KOPT-K1 (cell line): ENCODE results near the gene PHLPP2.
A peak's percentile ranks its signal among the peaks of the same experiment; 100 is the strongest.

ENCODE experiments used
- H3K27ac ChIP-seq: fragments of 200-600 bp; sonication (generic); 2 replicates; pipeline ENCODE4 v1.5.1; 2016; ENCODE audit warnings: antibody characterized with exemption, mild to moderate bottlenecking, low read depth, low read length; ENCODE audit not compliant: poor library complexity, severe bottlenecking
- H3K36me3 ChIP-seq: fragments of 200-600 bp; sonication (generic); 2 replicates; pipeline ENCODE4 v1.5.1; 2017; ENCODE audit warnings: antibody characterized with exemption, mild to moderate bottlenecking, low read length, moderate library complexity; ENCODE audit not compliant: insufficient read depth
- H3K9me3 ChIP-seq: fragments of 200-600 bp; sonication (generic); 2 replicates; pipeline ENCODE4 v1.5.1; 2017; ENCODE audit warnings: antibody characterized with exemption, low read length, mild to moderate bottlenecking; ENCODE audit not compliant: insufficient read depth, poor library complexity, severe bottlenecking

The PHLPP2 gene

DNA sequence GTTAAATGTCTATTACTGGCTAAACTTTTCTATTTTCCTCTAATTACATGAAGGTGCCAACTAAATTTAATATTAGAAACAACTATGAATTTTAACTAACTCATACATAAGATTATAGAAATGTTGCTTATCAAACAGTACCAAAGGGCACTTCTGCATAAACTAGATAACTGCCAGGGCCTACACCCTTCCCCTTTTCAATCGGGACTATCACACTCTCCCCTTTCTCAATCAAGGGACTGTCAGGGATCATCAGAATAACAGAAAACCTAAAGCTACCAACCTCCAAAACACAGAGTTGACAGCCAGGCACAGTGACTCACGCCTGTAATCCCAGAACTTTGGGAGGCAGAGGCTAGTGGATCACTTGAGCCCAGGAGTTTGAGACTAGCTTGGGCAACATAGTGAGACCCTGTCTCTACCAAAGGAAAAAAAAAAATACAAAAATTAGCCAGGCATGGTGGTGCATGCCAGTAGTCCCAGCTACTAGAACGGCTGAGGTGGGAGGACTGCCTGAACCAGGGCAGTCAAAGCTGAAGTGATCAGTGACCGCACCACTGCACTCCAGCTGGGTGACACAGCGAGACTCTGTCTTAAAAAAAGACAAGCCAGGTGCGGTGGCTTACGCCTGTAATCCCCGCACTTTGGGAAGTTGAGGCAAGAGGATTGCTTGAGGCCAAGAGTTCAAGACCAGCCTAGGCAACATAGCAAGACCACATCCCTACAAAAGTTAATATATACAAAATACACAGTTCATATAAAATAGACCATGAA is 3.2 kb upstream of the PHLPP2 start:
- Histone ChIP-seq H3K36me3 (peaks cover 34% of the 10 kb centered on the region), H3K9me3 (no peaks in the 10 kb centered on the region), H3K27ac (no peak overlapping the region)

DNA sequence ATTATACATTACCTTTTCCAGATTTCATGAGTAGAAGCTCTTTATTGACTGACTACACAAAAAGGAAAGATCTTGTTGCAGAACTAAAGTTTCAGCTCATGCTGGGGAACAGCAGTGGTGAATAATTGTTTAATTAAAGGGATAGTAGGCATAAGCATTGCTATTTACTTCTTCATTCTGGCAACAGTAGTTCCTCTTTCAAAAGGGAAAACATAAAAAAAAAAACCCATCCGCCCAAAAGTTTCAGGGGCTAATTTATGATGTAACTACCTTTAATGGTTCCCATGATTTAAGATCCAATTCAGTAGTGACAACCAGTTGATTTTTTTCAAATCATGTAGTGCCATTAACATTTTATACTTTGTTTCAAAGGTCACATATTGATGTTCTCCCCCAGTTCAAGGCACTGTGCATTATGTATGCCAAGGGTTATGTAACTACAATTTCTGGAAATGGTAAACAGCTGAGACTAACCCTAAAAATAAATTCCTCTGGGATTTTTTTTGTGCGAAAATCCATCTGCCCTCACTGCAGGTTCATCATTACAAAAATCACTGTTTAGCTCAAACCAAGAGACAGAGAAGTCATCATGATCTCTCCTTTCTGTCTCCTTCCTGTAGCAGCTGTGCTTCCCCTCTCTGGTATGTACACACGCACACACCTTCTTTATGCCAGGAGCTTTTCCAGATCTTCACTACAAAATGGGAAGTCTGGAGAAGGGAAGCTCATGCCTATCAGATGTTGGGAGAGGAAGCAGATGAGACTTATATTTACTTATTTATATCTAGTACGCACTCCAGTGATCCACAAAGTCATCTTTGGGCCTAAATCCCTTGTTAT is 2.2 kb upstream of the PHLPP2 start:
- Histone ChIP-seq H3K36me3 (peaks cover 23% of the 10 kb centered on the region), H3K9me3 (no peaks in the 10 kb centered on the region), H3K27ac (no peak overlapping the region)

DNA sequence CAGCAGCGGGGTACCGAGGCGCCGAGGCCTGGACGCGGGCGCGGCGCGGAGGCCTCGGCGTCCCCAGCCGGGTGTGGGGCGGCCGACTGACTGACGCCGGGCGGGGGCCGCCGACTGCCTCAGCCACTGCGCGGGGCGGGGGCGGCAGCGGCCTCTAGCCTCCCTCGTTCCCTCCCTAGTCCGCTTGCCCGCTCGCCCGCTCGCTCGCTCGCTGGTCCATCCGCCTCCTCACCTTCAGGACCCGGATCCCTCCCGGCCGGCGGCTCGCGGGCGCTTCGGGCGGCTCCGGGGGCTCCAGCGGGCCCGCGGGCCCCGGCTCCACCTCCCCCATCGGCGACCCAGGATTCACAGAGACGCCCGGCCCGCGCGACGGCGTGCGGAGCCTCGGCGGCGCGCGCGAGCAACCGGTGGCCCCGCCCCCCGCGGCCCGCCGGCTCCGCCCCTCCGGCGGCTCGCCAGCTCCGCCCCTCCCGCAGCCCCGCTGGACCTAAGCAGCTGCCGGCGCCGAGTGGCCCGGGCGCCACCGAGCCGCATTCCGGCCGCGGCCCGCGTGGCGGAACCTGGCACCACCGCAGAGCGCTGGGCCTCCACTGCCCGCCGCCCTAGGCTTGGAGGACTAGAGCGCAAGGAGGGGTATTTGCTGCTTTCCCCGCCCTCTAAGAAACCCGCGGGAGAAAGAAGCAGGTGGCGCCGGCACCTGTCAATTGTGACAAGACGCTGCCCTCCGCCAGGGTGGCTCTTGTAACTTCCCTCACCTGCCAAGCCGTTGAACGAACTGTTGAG is 773 bp downstream of the PHLPP2 start:
- Histone ChIP-seq H3K27ac (peak overlapping the region; percentile 50), H3K9me3 (no peaks in the 10 kb centered on the region)

DNA sequence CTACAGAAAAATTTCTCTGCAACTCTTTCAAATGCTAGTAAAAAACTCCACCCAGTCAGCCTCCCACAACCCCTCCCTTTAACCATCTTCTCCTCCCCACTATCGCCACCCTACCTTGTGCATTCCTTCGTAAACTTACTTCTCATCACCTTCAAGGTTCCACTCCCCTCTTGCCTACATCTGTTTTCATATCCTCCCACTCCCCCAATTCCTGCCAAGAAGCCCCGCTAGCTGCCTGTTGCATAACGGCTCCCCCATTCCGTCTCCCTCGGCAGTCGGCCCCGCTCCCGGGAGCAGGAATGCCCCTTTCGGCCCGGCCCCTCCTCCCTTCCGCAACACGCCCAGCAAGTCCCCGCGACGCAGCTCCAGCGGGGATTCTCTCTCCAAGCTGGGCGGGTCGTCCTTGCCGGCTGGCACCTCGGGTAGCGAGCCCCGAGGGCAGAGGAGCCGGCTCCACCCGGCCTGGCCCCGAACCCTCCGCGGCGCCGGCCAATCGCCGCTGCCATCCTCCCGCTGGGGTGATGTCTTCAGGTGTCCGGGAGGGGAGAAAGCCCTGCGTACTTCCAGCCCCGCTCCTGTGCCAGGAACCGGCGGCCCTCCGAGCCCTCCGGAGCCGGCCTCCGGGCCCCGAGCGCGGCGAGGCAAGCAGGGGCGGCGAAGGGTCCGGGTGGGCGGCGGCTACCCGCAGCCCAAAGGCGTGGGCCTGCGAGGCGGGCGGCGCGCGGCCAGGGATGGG is 1.5 kb downstream of the PHLPP2 start:
- no peaks in the 10 kb centered on the region for H3K9me3 ChIP-seq
- H3K36me3 ChIP-seq = no peaks in the 10 kb centered on the region
- peak overlapping the region; percentile 50 for H3K27ac ChIP-seq

More for the DNA sequence above, 773 bp downstream of the PHLPP2 start:
- H3K36me3 ChIP-seq = no peaks in the 10 kb centered on the region

DNA sequence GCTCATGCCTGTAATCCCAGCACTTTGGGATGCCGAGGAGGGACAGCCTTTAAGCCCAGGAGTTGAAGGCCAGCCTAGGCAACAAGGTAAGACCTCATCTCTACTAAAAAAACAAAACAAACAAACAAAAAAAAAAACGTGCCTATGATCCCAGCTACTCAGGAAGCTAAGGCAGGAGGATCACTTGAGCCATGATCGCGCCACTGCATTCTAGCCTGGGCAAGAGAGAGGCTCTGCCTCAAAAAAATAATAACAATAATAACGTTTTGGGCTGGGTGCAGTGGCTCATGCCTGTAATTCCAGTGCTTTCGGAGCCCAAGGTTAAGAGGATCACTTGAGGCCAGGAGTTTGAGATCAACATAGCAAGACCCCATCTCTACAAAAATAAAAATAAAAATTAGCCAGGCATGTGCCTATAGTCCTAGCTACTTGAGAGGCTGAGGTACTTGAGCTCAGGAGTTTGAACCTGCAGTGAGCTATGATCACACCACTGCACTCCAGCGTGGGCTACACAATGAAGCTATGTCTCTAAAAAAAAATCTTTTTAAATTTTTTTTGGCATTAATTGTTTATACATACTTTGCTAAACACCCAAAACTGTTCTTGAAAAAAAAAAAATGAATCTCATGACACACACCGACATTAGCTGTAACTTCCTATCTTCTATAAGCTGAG is 3.3 kb downstream of the PHLPP2 start:
- H3K27ac ChIP-seq = no peak overlapping the region
- no peaks in the 10 kb centered on the region for H3K9me3 ChIP-seq
- no peaks in the 10 kb centered on the region for H3K36me3 ChIP-seq

DNA sequence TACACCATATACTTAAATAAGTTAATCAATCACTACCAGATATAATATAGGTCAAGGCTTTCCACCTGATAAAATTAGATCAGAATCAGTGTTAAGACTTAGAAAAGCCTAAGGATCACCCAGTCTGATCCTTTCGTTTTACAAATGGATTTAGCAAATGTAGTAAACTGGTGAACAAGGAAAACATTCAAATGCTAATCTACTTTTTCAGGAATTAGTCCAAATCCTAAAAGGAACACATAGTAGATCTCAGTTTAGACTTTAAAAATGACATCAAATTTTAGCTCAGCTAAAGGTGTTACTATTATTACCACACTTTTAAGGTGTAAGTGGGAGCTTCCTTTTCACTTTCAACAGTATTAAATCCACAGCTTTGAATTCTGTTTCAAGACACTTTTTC is 12.0 kb downstream of the PHLPP2 start:
- H3K36me3 ChIP-seq = no peaks in the 10 kb centered on the region
- H3K27ac ChIP-seq = no peak overlapping the region
- H3K9me3 ChIP-seq = no peaks in the 10 kb centered on the region

DNA sequence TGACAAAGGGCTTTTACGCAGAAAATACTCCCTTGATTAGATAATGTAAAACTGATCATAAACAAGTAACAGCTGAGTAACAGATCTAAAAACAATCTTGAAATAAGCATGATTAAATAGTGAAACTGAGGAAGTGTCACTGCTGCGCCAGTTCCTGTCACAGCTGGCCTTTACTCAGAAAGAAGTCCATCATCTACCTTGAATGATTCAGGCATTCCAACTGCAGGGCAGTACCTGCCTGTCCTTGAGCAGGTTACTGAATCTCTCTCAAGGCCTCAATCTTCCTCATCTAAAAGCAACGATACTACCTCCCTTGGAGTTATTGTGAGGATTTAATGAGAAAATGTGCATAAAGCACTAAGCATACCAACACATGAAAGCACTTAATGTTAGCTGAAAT is 12.7 kb downstream of the PHLPP2 start:
- Histone ChIP-seq H3K9me3 (no peaks in the 10 kb centered on the region), H3K27ac (no peak overlapping the region), H3K36me3 (no peaks in the 10 kb centered on the region)

DNA sequence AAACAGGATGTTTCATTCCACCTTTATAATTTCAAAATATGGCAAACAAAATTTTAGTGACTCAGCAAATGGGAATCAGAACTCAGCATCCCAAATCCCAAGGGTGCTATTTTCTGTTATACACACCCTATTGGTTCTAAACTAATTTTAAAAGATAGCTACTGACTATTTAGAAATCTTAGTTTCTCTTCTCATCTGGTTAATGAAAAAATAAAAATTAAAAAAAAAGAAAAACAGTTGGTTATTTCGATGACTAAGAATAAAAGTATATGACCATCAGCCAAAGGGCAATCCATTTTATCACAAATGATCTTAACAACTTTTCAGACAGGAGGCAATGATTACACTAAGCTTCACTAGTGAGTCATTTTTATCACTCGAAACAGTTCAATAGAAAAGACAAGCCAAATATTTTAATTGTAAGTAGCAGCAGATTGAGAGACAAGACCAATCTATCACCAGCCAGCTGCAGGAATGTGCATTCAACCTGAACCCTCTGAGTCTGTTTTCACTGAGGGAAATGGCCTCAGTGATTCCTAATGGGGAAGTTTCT is 15.2 kb downstream of the PHLPP2 start:
- no peaks in the 10 kb centered on the region for H3K9me3 ChIP-seq
- no peak overlapping the region for H3K27ac ChIP-seq
- no peaks in the 10 kb centered on the region for H3K36me3 ChIP-seq

DNA sequence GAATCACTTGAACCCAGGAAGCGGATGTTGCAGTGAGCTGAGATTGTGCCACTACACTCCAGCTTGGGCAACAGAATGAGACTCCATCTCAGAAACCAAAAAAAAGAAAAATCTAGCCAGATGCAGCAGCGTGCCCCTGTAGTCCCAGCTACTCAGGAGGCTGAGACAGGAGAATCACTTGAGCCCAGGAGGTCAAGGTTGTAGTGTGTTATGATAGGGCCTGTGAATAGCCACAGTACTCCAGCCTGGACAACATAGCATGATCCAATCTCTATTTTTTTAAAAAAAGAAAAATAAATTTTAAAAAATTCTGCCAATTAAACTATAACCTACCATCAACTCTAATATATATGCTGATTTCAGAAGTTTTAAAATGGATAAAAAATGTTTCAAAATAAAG is 15.8 kb downstream of the PHLPP2 start:
- Histone ChIP-seq H3K27ac (no peak overlapping the region), H3K9me3 (no peaks in the 10 kb centered on the region), H3K36me3 (no peaks in the 10 kb centered on the region)

DNA sequence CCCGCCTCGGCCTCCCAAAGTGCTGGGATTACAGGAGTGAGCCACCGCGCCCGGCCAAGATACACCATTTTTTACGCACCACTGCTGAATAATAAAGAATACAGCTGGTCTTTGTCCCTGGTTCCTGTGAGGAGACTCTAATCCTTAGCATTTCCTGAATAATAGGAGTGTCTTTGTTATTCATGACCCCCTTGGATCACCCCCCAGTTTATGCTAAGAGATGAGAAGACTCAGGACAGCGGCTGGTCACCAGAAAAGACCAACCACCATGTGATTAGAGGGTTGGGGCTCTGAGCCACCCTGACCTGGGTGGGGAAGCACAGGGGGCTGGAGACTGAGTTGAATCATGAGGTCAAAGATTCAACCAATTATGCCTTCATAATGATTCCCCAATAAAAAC is 17.3 kb downstream of the PHLPP2 start:
- Histone ChIP-seq H3K27ac (no peak overlapping the region), H3K9me3 (no peaks in the 10 kb centered on the region), H3K36me3 (no peaks in the 10 kb centered on the region)

DNA sequence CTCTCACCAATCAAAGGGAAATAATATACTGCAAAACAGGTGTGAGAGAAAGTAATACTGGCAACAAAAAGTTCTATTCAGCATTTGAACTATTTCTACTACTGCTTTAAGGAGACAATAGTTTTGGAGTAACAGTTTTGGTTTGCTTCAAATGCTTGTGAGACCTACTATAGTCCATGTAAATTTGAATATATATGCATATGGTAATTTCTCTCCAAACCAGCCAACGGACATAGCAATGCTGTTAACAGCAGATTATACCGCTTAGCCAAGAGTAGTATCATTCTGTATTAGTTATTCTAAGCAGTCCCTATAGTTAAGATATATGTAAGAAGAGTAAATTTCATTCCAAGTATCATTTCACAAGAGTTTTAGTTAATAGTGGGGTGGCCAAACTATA is 18.5 kb downstream of the PHLPP2 start:
- H3K36me3 ChIP-seq = 0 out of 2 replicates have a peak, but pooled peaks cover 3% of the 10 kb centered on the region
- H3K27ac ChIP-seq = no peak overlapping the region
- H3K9me3 ChIP-seq = no peaks in the 10 kb centered on the region

DNA sequence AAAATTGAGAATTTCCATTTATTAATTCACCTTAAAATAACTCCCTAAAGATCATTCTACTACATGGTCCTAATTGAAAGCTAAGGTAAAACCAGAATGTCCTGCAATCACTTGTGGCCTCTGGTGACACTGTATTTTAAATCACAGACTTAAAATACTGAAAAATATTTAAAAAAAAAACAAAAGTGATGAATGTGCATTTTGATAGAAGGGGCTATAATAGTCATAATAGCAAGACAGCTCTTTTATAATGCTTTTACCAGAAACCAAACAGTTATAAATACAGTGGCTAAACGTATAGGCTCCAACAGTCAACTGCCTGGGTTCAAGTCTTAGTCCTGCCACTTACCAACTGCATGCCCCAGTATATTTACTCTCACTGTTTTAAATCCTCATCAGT is 21.2 kb downstream of the PHLPP2 start:
- H3K9me3 ChIP-seq = no peaks in the 10 kb centered on the region
- H3K27ac ChIP-seq = no peak overlapping the region
- H3K36me3 ChIP-seq = peaks cover 10% of the 10 kb centered on the region; the same call in 1 of the 2 replicates

DNA sequence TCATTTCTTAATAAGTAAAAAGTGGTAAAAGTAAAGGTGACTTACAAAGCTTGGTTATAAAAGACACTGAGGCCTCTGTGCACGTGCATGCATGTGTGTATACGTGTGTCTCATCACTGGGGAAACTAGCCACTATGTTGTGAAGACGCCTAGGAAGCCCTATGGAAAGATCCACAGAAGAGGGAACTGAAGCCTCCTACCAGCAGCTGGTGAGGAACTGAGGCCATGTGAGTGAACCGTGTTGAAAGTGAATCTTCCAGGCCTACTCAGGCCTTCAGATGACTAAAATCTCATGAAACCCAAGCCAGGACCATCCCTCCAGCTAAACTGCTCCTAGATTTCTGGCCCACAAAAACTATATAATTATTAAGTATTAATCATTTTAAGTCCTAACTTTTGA is 23.7 kb downstream of the PHLPP2 start:
- Histone ChIP-seq H3K27ac (no peak overlapping the region), H3K9me3 (no peaks in the 10 kb centered on the region), H3K36me3 (peaks cover 14% of the 10 kb centered on the region; the same call in 1 of the 2 replicates)

DNA sequence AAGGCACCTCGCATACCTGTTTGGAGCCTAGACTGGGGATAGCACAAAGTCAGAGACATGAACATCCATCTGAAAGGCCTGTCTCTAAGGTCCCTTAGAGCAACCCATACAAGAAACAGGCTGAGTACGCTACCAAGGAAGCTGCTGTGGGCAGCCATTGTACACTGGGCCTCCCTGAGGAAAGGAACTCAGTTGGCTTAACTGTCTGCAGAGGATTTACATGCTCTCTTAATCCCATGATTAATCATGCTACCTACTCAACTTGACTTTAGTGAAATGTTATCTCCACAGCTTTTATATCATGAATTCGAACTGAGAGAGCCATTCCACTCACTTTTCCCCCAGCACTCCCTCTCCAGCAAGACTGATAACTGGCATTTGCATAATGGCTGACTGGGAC is 26.0 kb downstream of the PHLPP2 start:
- Histone ChIP-seq H3K27ac (no peak overlapping the region), H3K36me3 (peaks cover 14% of the 10 kb centered on the region; the same call in 1 of the 2 replicates), H3K9me3 (no peaks in the 10 kb centered on the region)
